Erythroblast (primary cell): ENCODE measurements around the gene NUDT14.

Source experiments
- GATA1 ChIP-seq: IDR thresholded peaks from 2 replicates; pipeline ENCODE4 v1.6.1; 2011; ENCODE audit warnings: low read depth, mild to moderate bottlenecking, control low read depth, low read length, moderate library complexity
- POLR2A ChIP-seq: IDR thresholded peaks from 2 replicates; pipeline ENCODE4 v1.6.1; 2011; ENCODE audit warnings: mild to moderate bottlenecking, low read length

- TF ChIP-seq POLR2A (no peak), GATA1 (no peak)
These were observed 41.8 kb downstream of the NUDT14 start for GRCh38 chr14:105139212-105139825.
